NCI-H1436 (cell line): ENCODE results near the gene ARSJ.
"Not testable (repeated sequence)": the region's sequence is repeated elsewhere in the genome, so short reads cannot be mapped to it uniquely, and the experiment has no call there.

ENCODE experiments used
- DNase-seq: peaks from one replicate; lab custom pipeline; 2025; lab: John Stamatoyannopoulos, UW

ARSJ gene

DNA sequence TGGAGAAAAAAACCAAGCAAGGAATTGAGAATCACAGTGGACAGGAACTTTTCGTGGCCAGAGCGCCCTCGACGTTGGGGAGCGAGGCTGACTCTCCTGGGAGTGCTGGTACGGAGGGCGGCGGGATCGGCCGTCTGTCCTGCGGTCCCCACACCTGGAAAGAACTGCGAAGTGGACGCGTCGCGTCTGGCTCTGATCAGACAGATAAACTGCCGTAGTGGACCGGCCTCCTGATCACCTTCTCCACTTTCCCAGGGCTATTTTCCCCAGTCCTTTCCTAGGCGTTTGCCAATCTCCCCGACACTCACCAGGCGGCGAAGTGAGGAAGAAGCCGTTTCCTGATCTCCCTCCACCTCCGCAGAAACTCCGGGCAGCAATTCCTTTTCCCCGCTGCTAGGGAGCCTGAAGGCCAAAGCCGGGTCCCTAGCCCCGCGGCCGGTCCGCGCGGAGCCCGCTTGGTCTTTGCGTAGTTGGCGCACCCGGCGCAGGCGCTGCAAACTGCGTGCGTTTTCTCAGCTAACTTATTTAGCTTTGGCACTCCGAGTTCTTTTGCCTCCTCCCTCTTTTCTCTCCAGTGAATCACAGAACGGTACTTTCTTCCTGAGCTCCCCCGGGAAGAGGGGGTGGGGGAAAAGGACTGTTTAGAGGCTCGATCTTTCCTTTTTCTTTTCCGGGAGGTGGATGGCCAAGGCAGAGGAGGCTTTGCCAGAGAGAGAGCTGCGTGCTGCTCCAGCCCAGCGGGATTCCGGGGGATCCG lies at the start of gene ARSJ:
Gene ARSJ, minus strand, starts transcription at position 500 of the 757 bp plus-strand sequence. CDS start 813 bp downstream, outside the sequence.
- no peak for DNase-seq

DNA sequence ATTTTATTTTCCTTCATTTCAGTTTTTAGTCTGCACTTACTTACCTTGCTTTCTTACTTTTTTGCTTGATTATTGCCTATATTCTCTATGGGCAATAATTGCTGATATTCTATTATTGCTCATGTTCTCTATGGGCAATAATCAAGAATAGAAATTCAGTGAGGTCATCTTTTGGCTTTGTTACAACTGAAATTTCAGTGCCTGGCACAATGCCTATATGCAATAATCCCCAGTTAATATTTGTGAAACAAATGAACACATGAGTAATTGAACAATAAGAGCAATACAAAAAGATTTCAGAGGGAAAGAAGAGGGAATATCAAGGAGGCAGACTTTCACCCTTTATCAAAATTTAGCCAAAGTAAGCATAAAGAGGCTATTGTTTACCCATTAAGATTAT lies 48.6 kb upstream of the ARSJ start:
- no peak for DNase-seq

DNA sequence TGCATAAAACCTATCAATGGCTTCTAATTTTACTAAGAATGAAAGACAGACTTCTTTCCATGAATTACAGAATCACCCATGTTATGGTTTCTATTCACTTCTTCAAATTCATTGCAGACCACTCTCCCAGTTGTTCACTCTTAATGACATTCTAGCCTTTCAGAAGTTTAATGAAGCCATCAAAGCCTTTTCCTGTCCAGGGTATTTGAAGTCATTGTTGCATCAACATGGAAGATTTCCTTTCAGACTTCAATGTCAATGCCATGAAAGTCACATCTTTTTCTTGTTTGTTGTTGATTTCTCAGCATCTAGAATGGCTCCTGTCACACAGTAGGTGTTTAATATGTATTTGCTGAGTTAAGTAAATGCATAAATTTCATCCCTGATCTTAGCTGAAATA lies 48.1 kb upstream of the ARSJ start:
- DNase-seq, result no peak

DNA sequence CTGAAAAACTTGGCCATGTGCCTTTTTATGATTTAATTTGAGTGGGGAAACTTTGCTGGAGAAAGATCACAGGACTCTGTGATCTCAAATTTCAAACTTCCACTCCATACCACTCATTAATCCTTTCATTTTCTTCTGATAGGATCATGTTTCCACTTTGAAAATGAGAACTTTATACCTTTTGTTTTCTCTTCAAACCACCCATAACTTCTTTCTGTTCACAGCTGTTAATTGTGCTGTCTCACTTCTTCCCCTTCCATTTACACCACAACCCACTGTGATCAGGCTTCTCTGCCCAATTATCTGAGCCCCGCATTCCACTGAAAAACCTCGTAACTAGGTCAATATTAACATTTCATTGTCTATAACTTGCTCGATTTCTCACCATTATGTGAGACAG lies 47.0 kb upstream of the ARSJ start:
- DNase-seq, result no peak

DNA sequence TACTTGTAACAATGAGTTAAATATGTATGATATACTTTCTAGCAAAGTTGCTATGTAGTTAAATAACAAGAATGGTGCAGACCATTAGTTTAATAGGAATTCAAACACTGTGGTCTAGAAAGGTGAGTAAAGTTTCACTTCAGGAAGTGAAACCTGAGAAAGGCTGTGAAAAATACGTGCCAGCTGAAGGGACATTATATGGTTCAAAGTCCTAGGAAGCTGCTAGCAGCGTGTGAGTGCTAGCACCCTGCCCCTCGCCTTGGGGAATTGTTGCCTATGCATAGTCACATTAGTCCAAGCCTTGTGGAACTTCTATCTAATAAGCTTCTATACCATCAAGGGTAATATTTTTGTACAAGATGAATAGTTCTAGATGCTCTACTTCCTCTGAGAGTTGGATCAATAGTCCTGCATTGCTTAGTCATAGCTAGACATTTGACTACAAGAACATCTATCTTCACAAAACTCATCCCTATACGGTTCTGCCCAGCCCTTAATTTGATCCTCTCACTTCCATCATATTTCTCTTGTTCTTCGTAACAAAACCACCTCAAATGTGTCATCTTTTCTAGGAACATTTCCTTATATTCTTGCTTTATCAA lies 45.8 kb upstream of the ARSJ start:
- no peak for DNase-seq

DNA sequence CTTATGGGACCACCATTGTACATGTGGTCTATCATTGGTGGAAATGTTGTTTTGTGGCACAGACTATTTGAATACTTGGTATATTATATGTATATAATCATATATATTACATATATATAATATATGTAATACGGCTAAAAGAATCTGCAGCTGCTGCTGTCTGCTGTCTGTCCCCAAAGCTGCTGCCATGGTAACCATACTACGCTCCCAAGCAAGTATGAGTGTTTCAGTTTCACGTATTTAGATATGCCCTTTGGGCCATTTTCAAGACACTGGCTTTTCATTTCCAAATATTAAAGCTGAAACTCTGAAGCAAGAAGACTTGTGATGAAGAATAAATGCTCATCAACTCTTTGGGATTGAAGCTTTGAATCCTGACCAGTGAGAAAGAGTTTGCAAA lies 42.0 kb upstream of the ARSJ start:
- no peak for DNase-seq

DNA sequence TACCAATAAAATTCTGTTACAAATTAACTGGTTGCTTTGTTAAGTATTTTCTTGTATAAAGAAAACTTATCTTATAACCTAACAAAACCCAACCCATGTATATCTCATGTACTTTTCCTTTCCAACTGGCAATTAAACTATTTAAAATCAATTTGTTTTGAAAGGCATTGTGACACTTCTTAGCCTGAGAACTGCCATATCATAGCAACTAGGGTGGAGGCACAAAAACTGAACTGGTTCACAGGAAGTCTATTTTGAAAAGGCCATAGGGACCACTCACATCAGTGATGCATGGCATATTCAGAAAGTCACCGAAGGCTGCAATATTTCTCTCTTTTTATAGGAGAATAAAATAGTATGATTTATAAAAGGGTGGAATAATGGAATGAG lies 40.5 kb upstream of the ARSJ start:
- DNase-seq, result no peak

DNA sequence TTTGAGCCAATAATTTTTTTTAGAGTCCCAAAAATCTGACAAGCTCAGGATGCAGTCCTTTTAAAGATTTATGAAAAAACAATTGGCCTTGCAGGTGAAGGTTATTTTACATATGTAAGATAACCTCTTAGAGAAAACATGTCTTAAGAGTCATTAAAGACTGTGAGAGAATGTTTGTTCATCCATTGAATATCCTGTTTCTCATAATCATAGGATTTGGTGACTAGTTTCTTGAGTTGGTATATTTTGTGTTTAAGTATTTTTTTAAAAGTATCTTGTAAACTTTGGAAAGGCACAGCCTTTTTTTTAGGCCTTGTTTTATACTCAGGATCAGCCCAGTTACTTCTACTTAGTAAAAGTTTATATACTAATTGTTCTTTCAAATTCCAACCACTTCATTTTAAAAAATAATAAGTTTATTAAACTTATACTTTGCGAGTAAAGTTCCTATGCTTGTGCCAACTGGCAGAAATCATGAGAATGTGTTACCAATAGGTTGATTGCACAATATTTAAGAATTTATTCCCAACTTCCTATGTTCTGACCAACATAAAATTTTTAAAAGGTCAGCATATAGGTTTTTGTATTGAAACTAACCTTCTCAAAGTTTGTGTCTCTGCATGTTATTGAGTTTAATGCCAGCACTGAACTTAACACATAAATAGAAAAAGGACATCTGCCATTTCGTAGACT lies 40.0 kb upstream of the ARSJ start:
- no peak for DNase-seq

DNA sequence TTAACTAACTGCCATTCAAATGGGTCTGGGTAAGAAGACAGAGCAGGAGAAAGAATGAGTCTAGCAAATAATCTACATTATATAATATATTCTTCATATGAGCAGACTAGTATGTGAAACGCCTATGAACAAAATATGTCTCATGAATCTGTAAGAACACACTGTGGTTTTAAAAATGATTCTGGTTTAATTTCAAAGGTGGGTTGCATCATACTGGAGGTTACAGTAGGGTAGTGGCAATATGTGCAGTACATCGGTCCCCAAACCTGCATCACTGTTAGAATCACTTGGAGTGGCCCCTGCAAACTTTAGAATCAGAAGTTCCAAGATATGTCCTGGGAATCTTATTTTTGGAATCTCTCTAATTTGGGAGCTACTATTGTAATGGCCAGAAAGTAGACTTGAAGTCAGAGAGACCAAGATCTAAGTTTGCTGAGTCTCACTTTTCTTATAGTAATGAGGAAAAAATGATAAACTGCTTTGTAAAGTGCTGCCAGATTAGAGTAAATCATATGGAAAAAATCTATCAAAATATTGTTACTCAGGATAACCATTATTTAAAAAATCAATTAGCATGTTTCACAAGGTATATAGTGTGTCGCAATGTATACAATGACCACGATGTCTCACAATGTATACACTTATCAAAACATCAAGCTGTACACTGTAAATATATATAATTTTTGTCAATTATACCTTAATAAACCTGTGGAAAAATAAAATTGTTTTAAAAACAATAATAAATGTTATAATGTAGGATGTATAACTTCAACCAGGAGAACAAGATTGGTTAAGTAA lies 37.9 kb upstream of the ARSJ start:
- no peak for DNase-seq

DNA sequence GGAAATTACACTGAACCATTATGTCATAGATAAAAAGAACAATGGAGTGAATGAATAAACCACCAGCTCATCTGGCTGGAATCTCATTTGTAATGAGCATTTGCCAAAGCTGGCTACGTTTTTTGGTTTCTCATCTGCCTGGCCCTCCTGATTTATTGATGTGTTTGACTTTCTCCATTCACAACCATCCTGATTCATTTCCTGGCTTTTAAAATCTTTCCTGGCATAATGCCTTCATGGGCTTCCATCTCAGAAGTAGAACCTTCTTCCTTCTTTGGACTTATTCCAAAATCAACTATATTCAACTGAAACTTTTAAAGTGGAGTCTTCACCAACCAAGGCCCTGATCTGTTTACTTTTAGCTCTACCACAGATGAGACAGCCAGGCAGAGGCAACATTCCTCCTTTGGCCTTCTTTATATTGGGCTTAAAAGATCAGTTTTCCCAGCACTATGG lies 36.0 kb upstream of the ARSJ start:
- DNase-seq, result no peak

DNA sequence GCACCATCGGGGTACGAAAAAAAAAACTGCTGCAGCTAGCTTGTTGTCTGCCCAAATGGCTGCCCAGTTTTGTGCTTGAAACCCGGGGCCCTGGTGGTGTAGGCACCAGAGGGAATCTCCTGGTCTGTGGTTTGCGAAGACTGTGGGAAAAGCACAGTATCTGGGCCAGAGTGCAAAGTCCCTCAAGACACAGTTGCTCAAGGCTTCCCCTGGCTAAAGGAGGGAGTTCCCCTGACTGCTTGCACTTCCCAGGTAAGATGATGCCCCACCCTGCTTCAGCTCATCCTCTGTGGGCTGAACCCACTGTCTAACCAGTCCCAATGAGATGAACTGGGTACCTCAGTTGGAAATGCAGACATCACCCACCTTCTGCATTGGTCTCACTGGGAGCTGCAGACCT lies 33.8 kb upstream of the ARSJ start:
- DNase-seq, result not testable (repeated sequence)

DNA sequence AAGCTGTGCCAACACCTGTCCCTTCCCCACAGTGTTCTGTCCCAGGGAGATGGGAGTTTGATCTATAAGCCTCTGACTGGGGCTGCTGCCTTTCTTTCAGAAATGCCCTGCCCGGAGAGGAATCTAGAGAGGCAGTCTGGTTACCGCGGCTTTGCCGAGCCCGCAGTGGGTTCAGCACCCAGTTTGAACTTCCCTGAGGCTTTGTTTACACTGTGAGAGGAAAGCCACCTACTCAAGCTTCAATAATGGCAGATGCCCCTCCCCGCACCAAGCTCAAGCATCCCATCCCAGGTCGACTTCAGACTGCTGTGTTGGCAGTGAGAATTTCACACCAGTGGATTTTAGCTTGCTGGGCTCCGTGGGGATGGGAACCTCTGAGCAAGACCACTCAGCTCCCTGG lies 33.3 kb upstream of the ARSJ start:
- DNase-seq, result no peak

DNA sequence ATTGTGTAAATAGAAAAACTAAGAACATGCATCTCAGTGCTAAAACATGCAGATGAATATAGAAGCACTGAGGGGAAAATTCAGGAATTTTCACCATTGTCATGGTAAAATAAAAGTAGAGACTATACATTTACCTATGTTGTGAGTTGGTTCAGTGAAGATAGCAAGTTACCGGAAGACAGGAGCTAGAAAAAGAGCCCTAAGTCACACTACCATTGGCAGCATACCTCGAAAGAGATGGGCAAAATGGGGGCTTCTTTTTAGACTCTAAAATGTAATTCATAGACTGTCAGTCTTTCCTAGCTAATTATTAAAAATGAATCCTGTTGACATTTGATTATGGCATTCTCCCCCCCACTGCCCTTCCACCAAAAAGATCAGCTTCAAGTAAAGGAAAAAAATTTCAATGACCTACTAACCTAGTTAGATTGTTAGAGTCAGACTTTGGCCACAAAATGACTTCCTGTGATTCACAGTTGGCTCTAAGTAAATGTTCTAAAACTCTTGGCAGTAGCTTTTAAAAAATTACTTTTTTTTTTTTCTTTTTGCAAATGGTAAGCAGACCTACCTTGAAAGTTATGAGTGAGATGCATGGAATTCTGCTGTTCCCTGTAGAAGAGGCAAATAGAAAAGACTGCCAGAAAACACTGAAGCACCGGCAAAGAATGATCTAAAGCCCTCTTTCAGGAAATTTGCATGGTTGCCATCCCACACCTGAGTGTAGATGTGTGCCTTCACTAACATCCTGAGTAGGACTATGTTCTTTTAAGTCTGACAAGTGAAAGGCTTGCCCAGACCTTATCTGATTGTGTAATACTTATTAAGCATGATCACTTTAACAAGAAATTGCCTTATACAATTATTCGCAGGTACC lies 26.4 kb upstream of the ARSJ start:
- no peak for DNase-seq

DNA sequence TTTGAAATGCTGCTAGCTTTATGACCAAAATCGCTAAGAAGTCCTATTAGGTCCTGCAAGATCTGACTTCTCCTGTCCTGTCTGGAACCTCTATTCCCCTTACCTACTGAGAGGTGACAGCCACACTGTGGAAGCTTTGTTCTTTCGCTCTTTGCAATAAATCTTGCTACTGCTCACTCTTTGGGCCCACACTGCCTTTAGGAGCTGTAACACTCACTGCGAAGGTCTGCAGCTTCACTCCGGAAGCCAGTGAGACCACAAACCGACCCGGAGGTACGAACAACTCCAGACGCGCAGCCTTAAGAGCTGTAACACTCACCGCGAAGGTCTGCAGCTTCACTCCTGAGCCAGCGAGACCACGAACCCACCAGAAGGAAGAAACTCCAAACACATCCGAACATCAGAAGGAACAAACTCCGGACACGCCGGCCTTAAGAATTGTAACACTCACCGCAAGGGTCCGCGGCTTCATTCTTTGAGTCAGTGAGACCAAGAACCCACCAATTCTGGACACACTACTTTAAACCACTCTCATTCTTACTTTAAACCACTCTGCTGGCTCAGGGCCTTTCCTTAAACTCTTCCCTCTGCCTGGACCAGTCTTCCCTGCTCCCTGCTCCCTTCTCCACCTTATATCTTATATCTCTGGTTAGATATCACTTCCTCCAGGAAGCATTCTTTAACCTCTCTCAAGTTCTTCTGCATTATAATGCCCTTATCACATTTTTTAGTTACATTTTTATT lies 25.2 kb upstream of the ARSJ start:
- DNase-seq, result not testable (repeated sequence)

DNA sequence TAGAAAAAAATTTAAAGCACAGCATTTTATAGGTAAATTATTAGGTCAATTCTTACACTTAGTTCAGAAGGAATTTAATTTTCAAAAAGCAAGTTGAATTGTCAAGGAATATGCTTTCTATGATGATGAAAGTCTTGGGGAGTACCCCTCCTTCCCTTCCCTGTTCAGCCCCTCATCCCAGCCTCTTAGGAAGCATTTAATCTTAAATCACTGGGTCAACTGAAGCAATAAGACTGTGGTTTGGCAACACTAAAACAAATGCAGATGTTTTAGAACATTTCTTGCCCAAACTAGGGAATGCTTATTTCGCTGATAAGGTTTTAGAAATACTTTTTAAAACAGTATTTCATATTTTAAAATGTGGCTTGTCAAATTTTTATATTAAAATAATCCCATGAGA lies 19.1 kb upstream of the ARSJ start:
- no peak for DNase-seq

DNA sequence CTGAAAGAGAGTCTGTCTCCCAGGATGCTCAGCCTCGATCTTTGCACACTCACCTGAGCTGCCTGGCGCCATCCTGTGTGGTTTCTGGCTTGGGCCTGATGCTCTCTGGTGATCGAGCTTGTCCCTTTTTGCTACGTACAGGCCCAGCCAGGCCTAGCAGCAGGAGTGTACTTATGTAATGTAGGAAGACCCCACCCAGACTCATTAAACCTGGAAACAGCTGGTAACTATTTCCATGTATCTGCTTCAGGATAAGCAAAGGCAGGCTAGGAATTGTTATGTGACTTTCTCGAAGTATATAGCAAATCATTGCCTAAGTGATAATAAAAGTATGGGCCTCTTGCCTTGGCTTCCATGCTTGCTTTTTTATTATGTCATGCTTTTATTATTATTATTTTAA lies 18.6 kb upstream of the ARSJ start:
- DNase-seq, result no peak

DNA sequence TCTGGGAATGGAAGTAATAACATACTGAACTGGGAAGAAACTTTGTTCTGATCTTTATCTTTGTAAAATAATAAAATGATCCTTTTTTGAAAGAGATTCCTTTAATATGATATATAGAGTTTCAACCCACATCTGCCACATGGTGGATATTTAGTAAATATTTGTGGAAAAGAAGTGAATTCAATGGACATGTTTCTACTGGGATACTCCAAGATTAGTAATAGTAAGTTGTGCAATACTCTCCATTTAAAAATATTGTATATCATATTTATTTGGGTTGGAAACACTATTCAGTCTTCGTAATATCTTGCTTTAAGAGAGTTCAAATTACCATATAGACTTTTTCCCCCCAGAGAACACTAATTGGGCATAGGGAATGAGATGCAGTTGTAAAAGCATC lies 17.8 kb upstream of the ARSJ start:
- no peak for DNase-seq

DNA sequence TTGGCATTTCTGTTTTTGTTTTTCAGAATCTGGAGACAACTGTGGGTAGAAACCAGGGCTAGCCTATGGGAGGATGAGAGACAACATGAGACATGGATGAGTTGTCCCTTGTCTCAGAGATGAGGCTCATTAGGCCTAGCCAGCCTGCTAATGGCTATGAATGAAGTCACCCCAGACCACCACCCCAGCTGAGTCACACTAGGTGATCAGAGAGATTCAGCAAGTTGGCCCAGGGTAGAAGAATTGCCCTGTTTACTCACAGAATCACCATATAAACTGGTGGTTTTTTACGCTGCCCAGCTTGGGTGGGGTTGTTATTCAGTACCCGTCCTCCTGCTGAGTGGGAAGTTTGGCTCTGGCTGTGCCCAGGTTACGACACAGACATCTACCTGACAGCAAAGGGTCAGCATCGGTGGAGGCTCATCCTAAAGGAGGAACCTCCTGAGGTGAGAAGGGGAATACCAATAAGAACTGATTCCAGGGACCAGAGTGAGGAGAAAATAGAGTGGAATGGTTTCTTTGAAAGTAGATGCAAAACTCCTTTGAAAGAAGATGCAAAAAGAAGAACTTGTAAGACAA lies 17.2 kb upstream of the ARSJ start:
- DNase-seq, result no peak

DNA sequence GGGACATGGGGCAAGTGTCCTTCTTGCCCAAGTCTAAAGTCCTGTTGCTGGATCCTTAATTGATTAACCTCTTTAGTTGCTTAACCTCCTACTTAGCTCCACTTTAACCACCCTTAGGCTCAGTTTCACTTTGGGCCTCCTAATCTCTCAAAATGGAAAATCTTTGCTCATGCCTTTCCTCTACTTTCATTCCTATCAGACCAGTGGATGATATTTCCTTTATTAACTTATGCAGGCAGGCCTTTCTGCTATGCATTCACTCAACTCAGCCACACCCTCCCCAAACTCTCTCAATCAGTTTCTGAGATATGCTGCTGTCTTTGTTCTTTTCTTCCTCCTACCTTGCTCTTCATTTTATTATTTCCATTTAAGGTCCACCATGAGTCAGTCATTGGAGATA lies 14.4 kb upstream of the ARSJ start:
- no peak for DNase-seq

DNA sequence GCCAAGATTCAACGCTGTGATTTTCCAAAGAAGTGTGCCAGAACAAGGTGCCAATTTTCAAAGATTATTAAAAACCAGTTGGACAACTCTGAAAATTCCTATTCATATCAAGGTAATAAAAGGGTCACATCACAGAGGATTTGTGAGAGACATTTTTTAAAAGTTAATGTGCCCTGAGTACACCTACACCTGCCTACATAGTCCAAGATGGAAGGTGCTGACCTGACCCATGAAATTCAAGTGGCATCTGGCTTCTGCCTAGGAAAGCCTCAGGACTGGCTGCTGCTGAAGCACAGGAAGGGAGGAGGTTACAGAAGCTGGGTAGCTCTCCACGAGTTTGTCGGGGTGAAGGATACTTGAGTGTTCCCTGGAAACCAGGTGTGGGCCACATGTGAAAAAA lies 11.4 kb upstream of the ARSJ start:
- DNase-seq, result no peak
